Measurements from ENCODE around the gene GLIPR2.

DNA sequence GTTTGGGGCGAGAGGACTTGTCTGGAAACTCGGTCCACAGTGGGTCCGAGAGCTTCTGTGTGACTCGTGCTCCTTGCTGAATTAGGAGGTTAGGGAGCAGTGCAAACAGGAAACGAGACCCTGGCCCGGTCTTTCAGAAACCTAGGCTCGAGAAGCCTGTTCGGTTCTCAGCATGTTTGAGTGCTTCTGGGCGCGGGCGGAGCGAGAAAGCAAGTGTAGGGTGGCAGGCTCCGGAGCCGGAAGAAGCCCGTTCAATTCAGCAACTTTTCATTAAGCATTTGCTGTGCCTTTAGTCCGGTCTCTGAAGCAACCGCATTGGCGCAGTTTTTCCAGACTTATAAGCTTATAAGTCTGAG, 54.7 kb downstream of the GLIPR2 start:
- TF ChIP-seq GATA3 (IDR thresholded peaks at IDR 0.05; ENCODE audit: low read depth, low read length) (no peak), GATA2 (IDR thresholded peaks at IDR 0.05; ENCODE audit: low read depth, low read length) (no peak)
